SK-N-SH (cell line): Measurements from ENCODE around the gene FZD7. TPM values are rescaled to one million over a fixed set of nuclear protein-coding genes. Genes with fewer than 3 reads are reported as not detected.

Source experiments
- CTCF ChIA-PET: fragments of 300-600, 350-600 bp; formaldehyde crosslinking; extraction: SDS; loops from one replicate; lab custom pipeline; 2021; lab: Yijun Ruan, JAX
- POLR2A ChIA-PET: fragments of 350-600 bp; sonication (Branson Sonifier 250); formaldehyde crosslinking; extraction: SDS; loops from one replicate; lab custom pipeline; 2020; ENCODE audit warnings: antibody characterized with exemption, inconsistent platforms; lab: Yijun Ruan, JAX
- DNase-seq: peaks from one replicate; pipeline ENCODE4 v3.0.0; 2012
- H2AFZ ChIP-seq: fragments of 200-600 bp; sonication (generic); 2 replicates; pipeline ENCODE4 v1.8.1; 2016; ENCODE audit warnings: antibody characterized with exemption, mild to moderate bottlenecking, low read depth
- H3F3A ChIP-seq: fragments of 200-600 bp; sonication (generic); replicated peaks from 2 replicates; pipeline ENCODE3; 2016; ENCODE audit warnings: antibody characterized with exemption, mild to moderate bottlenecking; ENCODE audit not compliant: insufficient read depth
- H3K27ac ChIP-seq, 2 experiments: fragments of 200-500 bp in 1 of 2; fragments of 200-600 bp in 1 of 2; sonication (Bioruptor generic) in 1 of 2; sonication (generic), shearing (Covaris generic) in 1 of 2; 2 replicates each; pipeline versions ENCODE4 v1.5.1 to v1.6.1; 2014 to 2016; ENCODE audit warnings: low read depth in 2 of 2, inconsistent platforms in 1 of 2, low read length in 1 of 2, mild to moderate bottlenecking in 1 of 2, mixed read lengths in 1 of 2
- H3K27me3 ChIP-seq: fragments of 200-600 bp; sonication (generic), shearing (Covaris generic); 2 replicates; pipeline ENCODE4 v1.6.1; 2016; ENCODE audit warnings: mixed run types; ENCODE audit not compliant: insufficient read depth
- H3K36me3 ChIP-seq, 2 experiments: fragments of 200-500 bp in 1 of 2; fragments of 200-600 bp in 1 of 2; sonication (Bioruptor generic) in 1 of 2; sonication (generic) in 1 of 2; replicated peaks in 1 of 2; 2 replicates each; pipeline versions ENCODE3 to v1.5.1; 2014 to 2016; ENCODE audit warnings: low read length in 1 of 2, mild to moderate bottlenecking in 1 of 2; ENCODE audit not compliant: insufficient read depth in 2 of 2, control insufficient read depth in 1 of 2
- H3K4me1 ChIP-seq, 2 experiments: fragments of 200-500 bp in 1 of 2; fragments of 200-600 bp in 1 of 2; sonication (Bioruptor generic) in 1 of 2; sonication (generic), shearing (Covaris generic) in 1 of 2; 2 replicates each; pipeline versions ENCODE4 v1.5.1 to v1.6.1; 2014 to 2016; ENCODE audit warnings: low read depth in 1 of 2, low read length in 1 of 2, mixed run types in 1 of 2; ENCODE audit not compliant: insufficient read depth in 2 of 2, control insufficient read depth in 1 of 2
- H3K4me2 ChIP-seq: fragments of 200-600 bp; sonication (generic), shearing (Covaris generic); 2 replicates; pipeline ENCODE4 v1.6.1; 2017; ENCODE audit warnings: mixed run types
- H3K4me3 ChIP-seq, 2 experiments: fragments of 200-500 bp in 1 of 2; fragments of 200-600 bp in 1 of 2; sonication (Bioruptor generic) in 1 of 2; sonication (generic), shearing (Covaris generic) in 1 of 2; 2 replicates each; pipeline versions ENCODE4 v1.5.1 to v1.8.1; 2014 to 2016; ENCODE audit warnings: low read depth in 2 of 2, inconsistent platforms in 1 of 2, low read length in 1 of 2, mild to moderate bottlenecking in 1 of 2, mixed read lengths in 1 of 2, moderate library complexity in 1 of 2
- H3K79me2 ChIP-seq: fragments of 200-600 bp; sonication (generic); 2 replicates; pipeline ENCODE4 v1.8.1; 2017; ENCODE audit warnings: mild to moderate bottlenecking; ENCODE audit not compliant: insufficient read depth
- H3K9ac ChIP-seq: fragments of 200-600 bp; sonication (generic); 2 replicates; pipeline ENCODE4 v1.6.1; 2017; ENCODE audit warnings: mixed run types
- H3K9me2 ChIP-seq: fragments of 200-600 bp; sonication (generic); 2 replicates; pipeline ENCODE4 v1.6.1; 2017; ENCODE audit warnings: mixed run types
- H3K9me3 ChIP-seq: fragments of 200-600 bp; sonication (generic); 2 replicates; pipeline ENCODE4 v1.6.1; 2017; ENCODE audit warnings: mixed run types, mild to moderate bottlenecking, moderate library complexity
- H4K20me1 ChIP-seq: fragments of 200-600 bp; sonication (generic); 2 replicates; pipeline ENCODE4 v1.6.1; 2017; ENCODE audit warnings: mild to moderate bottlenecking, mixed run types; ENCODE audit not compliant: insufficient read depth
- CHD2 ChIP-seq: fragments of 150-350 bp; IDR thresholded peaks from 2 replicates; pipeline ENCODE4 v1.6.1; 2018; ENCODE audit warnings: low read length; ENCODE audit not compliant: partially characterized antibody
- FOSL2 ChIP-seq: IDR thresholded peaks from 2 replicates; pipeline ENCODE4 v1.4.0; 2012; ENCODE audit warnings: low read depth, mild to moderate bottlenecking, moderate library complexity, borderline replicate concordance
- FOXM1 ChIP-seq: IDR thresholded peaks from 2 replicates; pipeline ENCODE4 v1.4.0; 2012; ENCODE audit warnings: low read depth, mild to moderate bottlenecking
- GATA2 ChIP-seq: sonication (generic); formaldehyde crosslinking; IDR thresholded peaks from 2 replicates; pipeline ENCODE4 v1.5.0; 2020; ENCODE audit warnings: mild to moderate bottlenecking, missing genetic modification reagents
- JUND ChIP-seq: IDR thresholded peaks from 2 replicates; pipeline ENCODE4 v1.4.0; 2012
- MEF2A ChIP-seq: IDR thresholded peaks from 2 replicates; pipeline ENCODE4 v1.4.0; 2012; ENCODE audit warnings: low read depth, borderline replicate concordance
- NFIC ChIP-seq: IDR thresholded peaks from 2 replicates; pipeline ENCODE4 v1.4.0; 2012; ENCODE audit warnings: borderline replicate concordance
- NRF1 ChIP-seq: IDR thresholded peaks from 2 replicates; pipeline ENCODE4 v1.6.1; 2012; ENCODE audit warnings: low read depth, mild to moderate bottlenecking, low read length
- POLR2AphosphoS5 ChIP-seq: IDR thresholded peaks from 2 replicates; pipeline ENCODE4 v1.6.1; 2012; ENCODE audit warnings: low read depth, low read length
- RAD21 ChIP-seq: IDR thresholded peaks from 2 replicates; pipeline ENCODE4 v1.6.1; 2012; ENCODE audit warnings: mild to moderate bottlenecking, low read length
- RCOR1 ChIP-seq: fragments of 150-350 bp; IDR thresholded peaks from 2 replicates; pipeline ENCODE4 v1.6.1; 2017; ENCODE audit warnings: antibody characterized with exemption, low read length
- SMC3 ChIP-seq: IDR thresholded peaks from 2 replicates; pipeline ENCODE4 v1.6.1; 2012; ENCODE audit warnings: low read depth, low read length, improper control_type of control experiment
- TAF1 ChIP-seq: IDR thresholded peaks from 2 replicates; pipeline ENCODE4 v1.6.1; 2012; ENCODE audit warnings: low read depth, mild to moderate bottlenecking, low read length, moderate library complexity, borderline replicate concordance
- TCF12 ChIP-seq: IDR thresholded peaks from 2 replicates; pipeline ENCODE4 v1.4.0; 2012
- YY1 ChIP-seq: IDR thresholded peaks from 2 replicates; pipeline ENCODE4 v1.4.0; 2012; ENCODE audit warnings: low read depth, mild to moderate bottlenecking
- WGBS: methylation state at CpG from one replicate; pipeline ENCODE4 v1.1.6; 2017; ENCODE audit warnings: low lambda C conversion rate; 5-methylcytosine and 5-hydroxymethylcytosine counted together
- polyA plus RNA-seq, 3 experiments: library from polyadenylated mRNA; depleted of rRNA; stranded (reverse); fragments of >200 nt; gene quantifications; 2 replicates each; pipeline ENCODE4 v1.2.3, GENCODE V29; 2012
- TF ChIP-seq, protein P1 (sequence below): IDR thresholded peaks from 2 replicates; pipeline ENCODE4; 2012
- TF ChIP-seq, protein P2 (sequence below): IDR thresholded peaks from 2 replicates; pipeline ENCODE4 v1.4.0; 2012; ENCODE audit warnings: low read depth, borderline replicate concordance

Gene FZD7
- polyA plus RNA-seq, 1 of the 3 experiments (the other 2 are of a cell fraction): 19.7 TPM

DNA sequence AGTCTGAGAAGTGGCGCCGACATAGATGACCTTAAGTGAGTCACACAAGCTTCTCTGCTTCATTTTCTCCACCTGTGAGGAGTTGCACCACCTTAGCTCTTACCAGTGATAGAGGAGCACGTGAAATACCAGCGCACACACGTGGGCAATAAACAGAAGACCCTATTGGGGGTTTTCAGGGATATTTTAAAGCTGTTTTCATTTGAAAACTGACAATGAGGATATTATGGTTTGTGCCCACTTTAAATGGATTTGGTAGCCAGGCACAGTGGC, 47.3 kb upstream of the FZD7 start:
- Histone ChIP-seq H3K4me2 (no peak overlapping the region), H3K9ac (no peak overlapping the region), H3K9me3 (no peaks in the 10 kb centered on the region), H2AFZ (no peak overlapping the region), H3K27ac (no peak overlapping the region), H4K20me1 (no peaks in the 10 kb centered on the region), H3K4me1 (peaks cover 0 to 30% of the 10 kb centered on the region in 2 experiments; a peak in 1 of 4 replicates), H3K27me3 (no peaks in the 10 kb centered on the region), H3K36me3 (no peaks in the 10 kb centered on the region), H3K9me2 (no peaks in the 10 kb centered on the region), H3K79me2 (no peaks in the 10 kb centered on the region), H3F3A (no peaks in the 10 kb centered on the region), H3K4me3 (no peak overlapping the region)
- no peak for DNase-seq
- TF ChIP-seq FOXM1: no peak
- TF ChIP-seq JUND: no peak
- no peak for TF ChIP-seq NRF1
- ChIA-PET POLR2A (no interaction called here), CTCF (interaction anchor here (0.6 to 3.4 kb wide), 5 partner anchors 10 to 172 kb away, joined by 3 to 13 read pairs (median 4); no protein-coding TSS in a partner anchor)
- WGBS: 92% methylated on average over 5 of the region's 5 CpGs

DNA sequence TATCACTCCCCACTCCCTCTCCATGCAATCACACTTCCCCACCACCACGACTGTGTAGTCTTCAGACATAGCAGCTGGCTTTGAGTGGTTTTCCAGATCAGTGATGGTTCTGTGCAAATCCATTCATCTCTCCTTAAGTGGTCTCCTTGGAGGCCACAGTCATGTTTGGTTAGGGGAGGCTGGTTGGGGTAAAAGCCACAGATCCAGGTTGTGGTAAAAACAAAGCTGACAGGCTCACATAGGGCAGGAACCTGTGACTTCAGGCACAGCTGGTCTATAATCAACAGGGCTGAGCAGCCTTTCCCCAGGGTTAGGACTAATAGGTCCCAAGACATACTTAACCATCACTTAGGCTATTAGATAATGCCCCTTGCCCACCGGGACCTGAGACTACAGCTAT, 46.2 kb upstream of the FZD7 start:
- Histone ChIP-seq H3K27me3 (no peaks in the 10 kb centered on the region), H2AFZ (no peak overlapping the region), H3K36me3 (no peaks in the 10 kb centered on the region), H3K9me2 (no peaks in the 10 kb centered on the region), H4K20me1 (no peaks in the 10 kb centered on the region), H3K4me2 (no peak overlapping the region), H3F3A (no peaks in the 10 kb centered on the region), H3K9ac (no peak overlapping the region), H3K79me2 (no peaks in the 10 kb centered on the region), H3K9me3 (no peaks in the 10 kb centered on the region), H3K4me1 (peaks cover 0 to 27% of the 10 kb centered on the region in 2 experiments; a peak in 1 of 4 replicates), H3K4me3 (no peak overlapping the region), H3K27ac (no peak overlapping the region)
- CTCF ChIA-PET: no interaction called here
- WGBS: 93% methylated on average over 2 of the region's 2 CpGs
- TF ChIP-seq RCOR1: no peak
- TF ChIP-seq NRF1: no peak
- no peak for TF ChIP-seq TCF12
- no peak for TF ChIP-seq GATA2
- no peak for TF ChIP-seq MEF2A
- TF ChIP-seq FOSL2: no peak
- no peak for TF ChIP-seq YY1
- no peak for TF ChIP-seq NFIC
- no peak for TF ChIP-seq RAD21
- TF ChIP-seq CHD2: no peak
- TF ChIP-seq, protein P1, sequence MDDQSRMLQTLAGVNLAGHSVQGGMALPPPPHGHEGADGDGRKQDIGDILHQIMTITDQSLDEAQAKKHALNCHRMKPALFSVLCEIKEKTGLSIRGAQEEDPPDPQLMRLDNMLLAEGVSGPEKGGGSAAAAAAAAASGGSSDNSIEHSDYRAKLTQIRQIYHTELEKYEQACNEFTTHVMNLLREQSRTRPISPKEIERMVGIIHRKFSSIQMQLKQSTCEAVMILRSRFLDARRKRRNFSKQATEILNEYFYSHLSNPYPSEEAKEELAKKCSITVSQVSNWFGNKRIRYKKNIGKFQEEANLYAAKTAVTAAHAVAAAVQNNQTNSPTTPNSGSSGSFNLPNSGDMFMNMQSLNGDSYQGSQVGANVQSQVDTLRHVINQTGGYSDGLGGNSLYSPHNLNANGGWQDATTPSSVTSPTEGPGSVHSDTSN: no peak
- no peak for TF ChIP-seq SMC3
- TF ChIP-seq FOXM1: no peak
- no peak for TF ChIP-seq POLR2AphosphoS5
- TF ChIP-seq TAF1: no peak
- TF ChIP-seq, protein P2, sequence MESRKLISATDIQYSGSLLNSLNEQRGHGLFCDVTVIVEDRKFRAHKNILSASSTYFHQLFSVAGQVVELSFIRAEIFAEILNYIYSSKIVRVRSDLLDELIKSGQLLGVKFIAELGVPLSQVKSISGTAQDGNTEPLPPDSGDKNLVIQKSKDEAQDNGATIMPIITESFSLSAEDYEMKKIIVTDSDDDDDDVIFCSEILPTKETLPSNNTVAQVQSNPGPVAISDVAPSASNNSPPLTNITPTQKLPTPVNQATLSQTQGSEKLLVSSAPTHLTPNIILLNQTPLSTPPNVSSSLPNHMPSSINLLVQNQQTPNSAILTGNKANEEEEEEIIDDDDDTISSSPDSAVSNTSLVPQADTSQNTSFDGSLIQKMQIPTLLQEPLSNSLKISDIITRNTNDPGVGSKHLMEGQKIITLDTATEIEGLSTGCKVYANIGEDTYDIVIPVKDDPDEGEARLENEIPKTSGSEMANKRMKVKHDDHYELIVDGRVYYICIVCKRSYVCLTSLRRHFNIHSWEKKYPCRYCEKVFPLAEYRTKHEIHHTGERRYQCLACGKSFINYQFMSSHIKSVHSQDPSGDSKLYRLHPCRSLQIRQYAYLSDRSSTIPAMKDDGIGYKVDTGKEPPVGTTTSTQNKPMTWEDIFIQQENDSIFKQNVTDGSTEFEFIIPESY: no peak
- DNase-seq: no peak
- POLR2A ChIA-PET: no interaction called here
